H1 (cell line): ENCODE data around the gene PRKN. TPM values are rescaled to one million over a fixed set of nuclear protein-coding genes. Genes with fewer than 3 reads are reported as not detected.

Experiments
- POU5F1 ChIP-seq: IDR thresholded peaks from 2 replicates; pipeline ENCODE4 v1.6.1; 2011; ENCODE audit warnings: low read depth, mild to moderate bottlenecking, low read length, moderate library complexity
- RAD21 ChIP-seq, 2 experiments: IDR thresholded peaks in 1 of 2; conservative IDR thresholded peaks in 1 of 2; 2 replicates each; pipeline ENCODE4 v1.6.1; 2011; ENCODE audit warnings: low read depth in 2 of 2, low read length in 2 of 2, improper control_type of control experiment in 1 of 2, inconsistent platforms in 1 of 2, mild to moderate bottlenecking in 1 of 2, moderate library complexity in 1 of 2
- SP4 ChIP-seq: IDR thresholded peaks from 2 replicates; pipeline ENCODE4 v1.6.1; 2012; ENCODE audit warnings: low read length, inconsistent platforms
- SUZ12 ChIP-seq: fragments of 200-600 bp; sonication (generic); IDR thresholded peaks from 2 replicates; pipeline ENCODE4 v1.6.1; 2012; ENCODE audit warnings: mild to moderate bottlenecking, inconsistent platforms, low read length, moderate library complexity, mixed read lengths
- TBP ChIP-seq: IDR thresholded peaks from 2 replicates; pipeline ENCODE4 v1.6.1; 2011; ENCODE audit warnings: low read depth, low read length, improper control_type of control experiment
- polyA plus RNA-seq, 7 experiments: library from polyadenylated mRNA; depleted of rRNA in 3 of 7; stranded (reverse) in 5 of 7; unstranded in 2 of 7; fragments of >200 nt in 5 of 7; fragments of 200-250 nt in 2 of 7; gene quantifications; 1 replicate in 5 of 7; 2 replicates in 1 of 7; 4 replicates in 1 of 7; pipeline versions ENCODE4 v1.2.1 to v1.2.3, GENCODE V29; 2011 to 2013; ENCODE audit warnings: missing spikeins in 2 of 7, mixed read lengths in 2 of 7
- total RNA-seq: library from RNA; stranded (reverse); fragmentation: NEBNext Ultra II Directional; extraction: Animal tissue kit (Norgen Biotek cat#: 25700); gene quantifications from 2 replicates; pipeline ENCODE4 v1.2.1, GENCODE V29; 2021
- TF ChIP-seq, protein P1 (sequence below): IDR thresholded peaks from 2 replicates; pipeline ENCODE4 v1.6.1; 2011; ENCODE audit warnings: low read length, improper control_type of control experiment
- TF ChIP-seq, protein P2 (sequence below): IDR thresholded peaks from 2 replicates; pipeline ENCODE4 v1.6.1; 2011; ENCODE audit warnings: low read depth, mild to moderate bottlenecking, low read length; ENCODE audit not compliant: insufficient read depth

The PRKN gene
- total and polyA plus RNA-seq, 2 of the 8 experiments (the other 6 are each of a cell fraction or from before 2014, with no cell fraction given) = 0.13 to 0.29 TPM

DNA sequence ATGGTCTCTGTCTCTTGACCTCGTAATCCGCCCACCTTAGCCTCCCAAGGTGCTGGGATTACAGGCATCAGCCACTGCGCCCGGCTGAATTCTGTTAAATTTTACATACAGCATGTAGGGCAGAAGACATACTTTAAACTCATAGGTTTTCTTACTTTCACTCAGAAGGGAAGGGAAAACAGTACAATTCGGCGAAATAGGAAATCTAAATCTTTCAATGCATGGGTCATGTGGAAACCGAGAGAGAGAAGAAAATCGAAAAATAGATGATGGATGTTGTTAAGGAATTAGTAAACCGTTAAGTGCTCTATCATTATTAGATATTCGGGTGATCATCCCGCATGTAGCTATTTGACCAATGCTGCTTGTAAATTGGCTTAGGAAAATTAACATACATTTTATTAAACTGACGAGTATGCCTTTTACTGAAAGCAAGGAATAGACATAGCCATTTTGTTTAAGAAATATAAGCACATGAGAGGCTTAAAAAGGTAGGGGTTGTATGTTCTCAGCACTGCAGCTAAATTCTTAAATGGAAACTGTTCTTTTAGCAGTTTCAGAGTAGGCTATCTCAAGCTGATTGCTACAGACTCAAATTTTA is 1289.0 kb downstream of the PRKN start (continued):
- TF ChIP-seq, protein P1, sequence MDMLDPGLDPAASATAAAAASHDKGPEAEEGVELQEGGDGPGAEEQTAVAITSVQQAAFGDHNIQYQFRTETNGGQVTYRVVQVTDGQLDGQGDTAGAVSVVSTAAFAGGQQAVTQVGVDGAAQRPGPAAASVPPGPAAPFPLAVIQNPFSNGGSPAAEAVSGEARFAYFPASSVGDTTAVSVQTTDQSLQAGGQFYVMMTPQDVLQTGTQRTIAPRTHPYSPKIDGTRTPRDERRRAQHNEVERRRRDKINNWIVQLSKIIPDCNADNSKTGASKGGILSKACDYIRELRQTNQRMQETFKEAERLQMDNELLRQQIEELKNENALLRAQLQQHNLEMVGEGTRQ = no peak
- TF ChIP-seq TBP = no peak
- no peak for TF ChIP-seq RAD21 (IDR thresholded peaks at IDR 0.05 in 1 of 2, conservative IDR thresholded peaks at IDR 0.05 in 1 of 2; ENCODE audit: low read depth in 2 of 2, low read length in 2 of 2)
- no peak for TF ChIP-seq POU5F1
- TF ChIP-seq, protein P2, sequence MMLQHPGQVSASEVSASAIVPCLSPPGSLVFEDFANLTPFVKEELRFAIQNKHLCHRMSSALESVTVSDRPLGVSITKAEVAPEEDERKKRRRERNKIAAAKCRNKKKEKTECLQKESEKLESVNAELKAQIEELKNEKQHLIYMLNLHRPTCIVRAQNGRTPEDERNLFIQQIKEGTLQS = no peak
- TF ChIP-seq SP4 = no peak
- no peak for TF ChIP-seq SUZ12
